ENCODE data around the gene CEP57L1.
"Not testable (repeated sequence)": the region's sequence is repeated elsewhere in the genome, so short reads cannot be mapped to it uniquely, and the experiment has no call there.

- TF ChIP-seq CTCF, POLR2A (IDR thresholded peaks at IDR 0.05): not testable (repeated sequence)
Observed at GRCh38 chr6:109148716-109149115, 53.4 kb downstream of the CEP57L1 start.

Measured in body of pancreas (tissue), 4 donors.